NB4 (cell line): ENCODE results near the gene CLIC3.

ENCODE experiments used
- POLR2A ChIP-seq: IDR thresholded peaks from 2 replicates; pipeline ENCODE4 v1.6.1; 2011; ENCODE audit warnings: mild to moderate bottlenecking; ENCODE audit not compliant: insufficient read length; ENCODE audit errors: extremely low read depth
- TF ChIP-seq, protein P1 (sequence below): IDR thresholded peaks from one replicate; pipeline ENCODE4 v1.5.1; 2012; ENCODE audit warnings: low read depth, low read length

DNA sequence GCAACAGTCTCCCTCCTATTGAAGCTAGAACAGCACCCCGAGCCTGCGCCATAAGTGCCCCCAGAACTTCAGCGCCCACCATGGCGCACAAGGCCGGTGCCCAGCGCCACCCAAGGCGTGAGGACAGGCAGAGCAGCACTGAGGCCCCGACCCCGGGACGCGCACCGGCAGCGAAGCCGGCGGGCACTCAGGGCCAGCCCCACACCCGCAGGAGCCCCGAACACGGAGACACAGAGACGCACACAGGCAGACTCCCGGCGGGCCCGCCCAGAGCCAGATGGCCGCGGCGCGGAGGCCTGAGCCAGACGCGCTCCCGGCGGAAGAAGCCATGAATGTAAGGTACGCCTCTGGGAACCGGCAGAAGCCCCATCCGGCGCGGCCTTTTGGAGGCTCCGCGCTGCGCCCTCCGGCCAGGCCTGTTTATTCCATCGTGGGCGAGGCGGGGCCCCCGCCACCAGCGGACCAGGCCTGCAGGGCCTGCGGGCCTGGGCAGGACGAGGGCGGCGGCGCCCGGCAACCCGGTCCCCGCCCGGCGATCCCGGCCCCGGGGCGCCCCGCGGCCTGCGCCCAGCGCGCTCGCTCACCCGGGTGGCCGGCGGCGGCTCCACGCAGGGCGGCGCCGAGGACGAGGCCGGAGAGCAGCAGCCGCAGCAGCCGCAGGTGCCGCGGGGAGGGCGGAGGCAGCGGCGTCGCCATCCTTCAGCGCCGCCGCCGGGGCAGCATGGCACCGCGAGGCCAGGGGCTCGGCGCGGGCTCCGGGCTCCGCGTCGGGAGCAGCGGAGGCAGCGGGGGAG is 49.1 kb upstream of the CLIC3 start:
- TF ChIP-seq, protein P1, sequence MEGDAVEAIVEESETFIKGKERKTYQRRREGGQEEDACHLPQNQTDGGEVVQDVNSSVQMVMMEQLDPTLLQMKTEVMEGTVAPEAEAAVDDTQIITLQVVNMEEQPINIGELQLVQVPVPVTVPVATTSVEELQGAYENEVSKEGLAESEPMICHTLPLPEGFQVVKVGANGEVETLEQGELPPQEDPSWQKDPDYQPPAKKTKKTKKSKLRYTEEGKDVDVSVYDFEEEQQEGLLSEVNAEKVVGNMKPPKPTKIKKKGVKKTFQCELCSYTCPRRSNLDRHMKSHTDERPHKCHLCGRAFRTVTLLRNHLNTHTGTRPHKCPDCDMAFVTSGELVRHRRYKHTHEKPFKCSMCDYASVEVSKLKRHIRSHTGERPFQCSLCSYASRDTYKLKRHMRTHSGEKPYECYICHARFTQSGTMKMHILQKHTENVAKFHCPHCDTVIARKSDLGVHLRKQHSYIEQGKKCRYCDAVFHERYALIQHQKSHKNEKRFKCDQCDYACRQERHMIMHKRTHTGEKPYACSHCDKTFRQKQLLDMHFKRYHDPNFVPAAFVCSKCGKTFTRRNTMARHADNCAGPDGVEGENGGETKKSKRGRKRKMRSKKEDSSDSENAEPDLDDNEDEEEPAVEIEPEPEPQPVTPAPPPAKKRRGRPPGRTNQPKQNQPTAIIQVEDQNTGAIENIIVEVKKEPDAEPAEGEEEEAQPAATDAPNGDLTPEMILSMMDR, result no peak
- TF ChIP-seq POLR2A, result no peak
